T-helper 1 cell treated with Interleukin-12 subunit alpha and Interleukin-12 subunit beta and Interleukin-4 antibody, amounts not matched to agents 30 μg/mL and 1 μg/mL, for 36 hours (primary cell): ENCODE results near the gene THADA.
A peak's percentile ranks its signal among the peaks of the same experiment; 100 is the strongest.
"Not testable (repeated sequence)": the region's sequence is repeated elsewhere in the genome, so short reads cannot be mapped to it uniquely, and the experiment has no call there.

Experiments
- H3K27ac Mint-ChIP-seq: one replicate; pipeline ENCODE4 v1.8.0; 2021; ENCODE audit warnings: mild to moderate bottlenecking, mixed read lengths
- H3K27me3 Mint-ChIP-seq: one replicate; pipeline ENCODE4 v1.8.0; 2021; ENCODE audit warnings: low read depth, mixed read lengths
- H3K36me3 Mint-ChIP-seq: one replicate; pipeline ENCODE4 v1.8.0; 2021; ENCODE audit warnings: low read depth, mixed read lengths
- H3K4me1 Mint-ChIP-seq: one replicate; pipeline ENCODE4 v1.8.0; 2021; ENCODE audit warnings: low read depth, mixed read lengths
- H3K4me3 Mint-ChIP-seq: one replicate; pipeline ENCODE4 v1.8.0; 2021; ENCODE audit warnings: mild to moderate bottlenecking, moderate library complexity, mixed read lengths
- H3K9me3 Mint-ChIP-seq: one replicate; pipeline ENCODE4 v1.8.0; 2021; ENCODE audit warnings: mixed read lengths

THADA gene

DNA sequence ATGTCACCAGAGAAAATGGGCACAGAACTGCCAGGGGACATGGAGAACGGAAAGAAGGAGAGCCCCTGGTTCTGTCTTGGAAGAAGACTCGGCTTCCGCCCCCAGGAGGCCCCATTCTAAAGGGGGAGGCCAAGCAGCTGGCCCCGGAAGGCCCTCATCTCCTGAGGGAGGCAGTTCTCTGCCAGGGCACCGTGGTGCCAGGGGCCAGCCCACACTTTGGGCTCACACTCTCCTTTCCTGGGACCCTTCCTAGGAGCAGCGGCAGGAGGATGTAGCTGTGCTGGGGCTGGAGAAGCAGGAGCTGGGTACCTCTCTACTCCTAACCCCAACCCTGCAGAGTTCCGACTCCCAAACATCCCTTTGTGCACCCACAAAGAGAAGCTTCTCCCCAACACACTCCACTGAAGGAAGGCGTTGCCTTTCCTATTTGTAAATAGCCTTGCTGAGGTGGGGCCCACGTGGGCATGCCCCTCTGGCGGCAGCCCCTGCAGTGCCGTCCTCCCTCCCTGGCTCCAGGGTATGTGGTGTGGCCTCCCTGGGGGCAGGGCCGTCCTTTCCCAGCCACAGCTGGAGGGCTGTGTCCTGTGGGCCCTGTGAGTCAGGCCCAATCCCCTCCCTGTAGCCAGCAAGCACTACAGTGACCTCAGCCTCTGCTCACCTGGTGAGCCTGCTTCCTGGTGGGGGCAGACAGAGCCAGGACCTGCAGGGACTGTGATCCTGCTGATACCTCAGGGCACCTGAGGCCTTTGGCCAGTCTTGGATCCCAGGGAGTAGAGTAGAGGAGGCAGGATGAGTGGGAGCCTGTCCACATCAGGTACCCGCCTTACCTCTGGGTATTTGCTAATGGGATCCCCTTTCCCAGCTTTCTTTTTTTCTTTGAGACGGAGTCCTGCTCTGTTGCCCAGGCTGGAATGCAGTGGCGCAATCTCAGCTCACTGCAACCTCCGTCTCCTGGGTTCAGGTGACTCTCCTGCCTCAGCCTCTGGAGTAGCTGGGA is 396.0 kb downstream of the THADA start:
- Mint-ChIP-seq H3K36me3 (peaks cover 6% of the 10 kb centered on the region), H3K27me3 (no peaks in the 10 kb centered on the region), H3K4me1 (peaks cover 32% of the 10 kb centered on the region), H3K27ac (no peak overlapping the region), H3K9me3 (peaks cover 3% of the 10 kb centered on the region), H3K4me3 (no peak overlapping the region)

DNA sequence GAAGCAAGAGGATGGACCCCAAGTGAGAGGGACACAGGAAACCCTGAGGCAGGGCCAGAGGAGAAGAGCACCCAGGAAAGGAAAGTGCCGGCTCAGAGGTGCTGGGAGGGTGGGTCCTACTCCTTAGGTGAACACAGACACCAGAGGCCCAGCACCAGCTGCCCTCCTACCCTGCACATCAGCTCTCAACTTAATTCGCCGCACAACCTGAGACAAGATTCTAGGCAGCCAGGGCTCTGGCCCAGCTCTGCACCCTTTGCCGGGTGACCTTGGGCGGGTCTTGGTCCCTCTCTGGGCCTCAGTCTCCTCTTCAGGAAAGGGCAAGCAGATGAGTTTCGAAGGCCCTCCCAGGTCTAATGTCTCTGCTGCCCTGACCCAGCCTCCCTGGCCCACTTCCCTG is 397.6 kb downstream of the THADA start:
- Mint-ChIP-seq H3K27ac (peak overlapping the region; percentile 36), H3K36me3 (peaks cover 6% of the 10 kb centered on the region), H3K4me3 (no peak overlapping the region), H3K9me3 (peaks cover 3% of the 10 kb centered on the region), H3K27me3 (no peaks in the 10 kb centered on the region), H3K4me1 (peaks cover 47% of the 10 kb centered on the region)

DNA sequence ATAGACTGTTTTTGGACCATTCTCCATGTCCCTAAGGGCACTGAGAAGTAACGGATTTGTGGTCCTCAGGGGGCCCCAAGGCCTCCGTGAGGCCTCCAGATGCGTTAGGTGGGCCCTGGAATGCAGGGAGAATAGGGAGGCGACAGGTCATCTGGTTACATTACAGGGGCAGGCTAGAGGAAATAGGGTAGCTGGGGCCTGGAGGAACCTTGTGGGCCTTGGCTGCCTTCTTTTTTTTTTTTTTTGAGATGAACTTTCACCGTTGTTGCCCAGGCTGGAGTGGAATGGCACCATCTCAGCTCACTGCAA is 398.3 kb downstream of the THADA start:
- Mint-ChIP-seq H3K36me3 (peaks cover 6% of the 10 kb centered on the region), H3K4me3 (no peak overlapping the region), H3K9me3 (peaks cover 3% of the 10 kb centered on the region), H3K27me3 (no peaks in the 10 kb centered on the region), H3K27ac (peak overlapping the region; percentile 91), H3K4me1 (peaks cover 51% of the 10 kb centered on the region)

DNA sequence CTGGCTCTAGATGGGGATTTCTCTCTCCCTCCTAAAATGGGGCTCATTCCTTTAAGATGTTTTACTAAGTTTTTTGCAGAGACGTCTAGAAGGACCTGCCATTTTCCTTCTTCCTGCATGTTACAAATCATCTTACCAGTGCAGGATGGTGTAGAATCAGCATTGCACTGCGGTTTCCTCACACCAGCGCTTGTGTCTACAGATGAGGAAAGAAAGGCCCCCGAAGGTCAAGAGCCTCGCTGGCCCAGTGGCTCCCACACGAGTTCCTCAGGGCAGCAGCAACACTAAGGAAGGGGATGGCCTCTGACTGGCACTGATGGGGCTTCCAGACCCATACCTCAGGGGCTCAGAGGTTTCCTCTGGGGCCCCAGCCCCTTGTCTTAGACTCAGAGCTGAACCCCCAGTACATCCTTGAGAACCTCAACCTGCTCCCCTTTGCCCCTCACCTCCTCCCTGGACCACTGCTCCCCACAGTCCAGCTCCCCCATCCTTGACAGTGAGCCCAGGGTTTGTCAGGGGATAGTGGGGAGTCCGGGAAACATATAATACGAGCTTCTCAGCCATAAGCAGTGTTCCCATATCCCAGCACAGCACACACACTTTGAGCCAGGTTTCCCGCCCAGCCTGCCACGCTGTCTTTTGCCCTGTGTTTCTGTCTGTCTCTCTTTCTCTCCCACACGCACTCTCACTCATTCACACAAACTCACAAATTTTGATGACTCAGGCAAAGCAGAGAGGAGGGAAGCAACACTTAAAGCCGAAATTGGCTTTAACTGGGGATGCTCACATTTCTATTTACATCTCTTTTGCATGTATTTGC is 398.9 kb downstream of the THADA start:
- H3K9me3 Mint-ChIP-seq: peaks cover 3% of the 10 kb centered on the region
- no peaks in the 10 kb centered on the region for H3K27me3 Mint-ChIP-seq
- peaks cover 52% of the 10 kb centered on the region for H3K4me1 Mint-ChIP-seq
- peak overlapping the region; percentile 91 for H3K27ac Mint-ChIP-seq
- H3K36me3 Mint-ChIP-seq: peaks cover 5% of the 10 kb centered on the region
- peak overlapping the region; percentile 75 for H3K4me3 Mint-ChIP-seq

DNA sequence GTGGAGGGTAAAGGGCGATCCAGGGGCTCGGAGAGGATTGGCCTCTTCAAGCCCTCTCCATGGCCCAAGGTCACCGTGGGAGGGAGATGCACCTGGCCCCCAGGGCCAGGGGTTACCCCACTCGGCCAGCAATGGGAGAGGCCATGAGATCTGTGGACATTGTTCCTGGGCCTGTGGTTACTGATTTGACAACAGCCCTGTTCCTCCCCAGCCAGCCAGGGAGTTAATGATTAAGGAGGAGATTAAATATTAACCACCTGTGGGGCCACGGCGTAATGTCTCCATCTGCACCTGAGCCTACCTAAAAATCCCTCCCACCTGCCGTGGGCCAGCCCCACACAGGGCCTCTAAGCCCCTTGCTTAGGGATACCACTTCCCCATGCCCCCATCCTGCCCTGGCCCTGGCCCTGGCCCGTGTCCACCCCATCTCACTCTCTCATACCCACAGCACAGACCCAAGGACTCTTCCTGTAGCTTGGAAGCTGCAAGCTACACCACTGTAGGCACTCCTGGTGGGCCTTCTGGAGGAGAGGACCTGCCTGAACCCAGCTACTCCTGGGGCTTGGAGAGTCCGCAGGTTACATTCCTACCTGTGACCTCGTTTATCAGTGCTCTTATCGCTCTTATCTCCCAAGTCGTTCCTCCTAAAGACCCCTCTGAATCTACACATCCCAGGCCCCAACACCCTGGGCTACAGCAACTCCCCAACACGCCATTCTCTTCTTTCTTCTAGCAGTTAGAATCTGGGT is 401.5 kb downstream of the THADA start:
- Mint-ChIP-seq H3K4me1 (peaks cover 49% of the 10 kb centered on the region), H3K27me3 (no peaks in the 10 kb centered on the region), H3K27ac (peak overlapping the region; percentile 97), H3K36me3 (peaks cover 5% of the 10 kb centered on the region), H3K9me3 (peaks cover 3% of the 10 kb centered on the region), H3K4me3 (peak overlapping the region; percentile 83)

DNA sequence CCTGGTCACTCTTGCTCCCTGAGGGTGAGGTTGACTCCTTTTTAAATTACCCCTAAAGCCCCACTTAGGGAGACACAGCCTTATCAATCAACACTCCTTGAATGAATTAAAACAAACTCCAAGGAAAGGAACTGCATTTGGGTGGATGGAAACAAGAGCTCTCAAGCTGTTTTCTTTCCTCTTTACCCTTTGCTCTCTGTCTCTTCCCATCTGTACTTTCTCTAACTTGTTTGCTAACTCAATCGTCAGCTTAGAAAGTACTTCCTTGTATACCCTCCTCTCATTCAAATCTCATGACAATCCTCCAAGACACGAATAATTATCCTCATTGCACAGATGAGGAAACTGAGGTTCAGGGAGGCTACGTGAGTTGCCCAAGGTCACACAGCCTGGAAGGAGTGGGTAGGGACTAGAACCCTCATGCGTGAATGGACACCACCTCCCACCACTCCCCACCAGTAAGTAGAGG is 402.2 kb downstream of the THADA start:
- H3K27me3 Mint-ChIP-seq: no peaks in the 10 kb centered on the region
- H3K36me3 Mint-ChIP-seq: peaks cover 5% of the 10 kb centered on the region
- no peak overlapping the region for H3K4me3 Mint-ChIP-seq
- peak overlapping the region; percentile 97 for H3K27ac Mint-ChIP-seq
- peaks cover 3% of the 10 kb centered on the region for H3K9me3 Mint-ChIP-seq
- peaks cover 49% of the 10 kb centered on the region for H3K4me1 Mint-ChIP-seq

DNA sequence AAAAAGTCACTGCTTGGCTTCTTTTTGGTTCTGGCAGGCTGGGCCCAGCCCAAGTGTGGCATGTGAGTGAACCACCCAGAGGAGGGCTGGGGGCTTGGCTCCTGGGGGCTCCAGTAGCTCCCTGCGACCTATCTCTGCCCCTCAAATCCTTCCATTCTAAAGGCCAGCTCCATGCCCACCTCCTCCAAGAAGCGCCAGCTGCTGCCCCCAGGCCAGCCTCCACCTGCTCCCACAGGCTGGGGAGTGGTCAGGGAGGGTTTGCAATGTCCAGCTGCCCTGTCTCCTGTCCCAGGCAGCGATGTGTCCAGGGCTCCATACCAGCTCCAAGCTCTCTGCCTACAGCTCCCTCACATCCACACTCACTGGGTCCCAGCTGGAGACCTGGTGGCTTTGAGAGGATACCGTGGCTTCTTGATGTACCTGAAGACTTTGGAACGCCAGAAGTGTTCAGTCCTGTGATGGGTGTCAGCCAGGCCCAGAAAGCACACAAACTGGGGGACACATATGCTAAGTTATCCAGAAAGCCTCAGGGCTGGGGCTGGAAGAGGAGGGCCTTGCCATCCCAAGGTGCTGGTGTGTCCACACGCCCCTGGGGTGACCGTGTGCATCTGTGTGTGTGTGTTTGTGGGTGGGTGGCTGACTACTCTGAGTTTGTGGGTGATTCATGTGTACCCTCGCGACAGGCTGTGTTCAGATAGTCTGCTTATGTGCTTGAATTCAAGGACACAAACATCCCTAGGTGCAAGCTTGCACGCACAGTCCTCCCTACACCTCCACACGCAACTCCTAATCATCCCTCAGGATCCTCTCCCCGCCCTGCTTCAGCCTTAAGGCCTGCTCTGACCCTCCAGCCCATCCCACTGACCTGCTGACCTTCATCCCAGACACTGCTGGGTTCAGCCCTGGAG is 402.8 kb downstream of the THADA start:
- Mint-ChIP-seq H3K4me1 (peaks cover 49% of the 10 kb centered on the region), H3K9me3 (peaks cover 3% of the 10 kb centered on the region), H3K27me3 (no peaks in the 10 kb centered on the region), H3K27ac (peak overlapping the region; percentile 97), H3K4me3 (no peak overlapping the region), H3K36me3 (peaks cover 5% of the 10 kb centered on the region)

DNA sequence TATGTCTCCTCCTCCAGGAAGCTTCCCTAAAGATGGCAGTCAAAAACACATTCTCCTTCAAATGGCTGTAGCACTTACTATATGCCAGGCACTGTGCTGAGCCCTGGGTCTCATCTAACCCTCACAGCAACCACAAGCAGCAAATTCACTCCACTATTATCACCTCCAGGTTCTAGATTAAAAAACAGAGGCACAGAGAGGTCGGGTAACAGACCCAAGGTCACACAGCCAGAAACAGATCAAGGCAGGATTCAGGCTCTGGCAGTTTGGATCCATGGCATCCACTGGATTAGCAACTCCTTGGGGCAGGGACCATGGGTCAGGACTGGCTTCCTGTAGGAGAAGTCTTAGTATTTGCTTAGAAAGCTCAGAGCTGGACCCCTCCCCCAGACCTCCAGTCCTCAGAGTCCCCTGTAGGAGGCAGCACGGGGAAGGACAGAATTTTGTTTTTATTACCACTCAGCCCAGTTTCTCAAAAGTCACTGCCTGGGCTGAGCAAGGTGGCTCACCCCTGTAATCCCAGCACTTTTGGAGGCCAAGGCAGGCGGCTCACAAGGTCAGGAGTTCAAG is 403.8 kb downstream of the THADA start:
- Mint-ChIP-seq H3K9me3 (peaks cover 3% of the 10 kb centered on the region), H3K4me1 (peaks cover 46% of the 10 kb centered on the region), H3K36me3 (peaks cover 5% of the 10 kb centered on the region), H3K27ac (peak overlapping the region; percentile 45), H3K27me3 (no peaks in the 10 kb centered on the region), H3K4me3 (no peak overlapping the region)

DNA sequence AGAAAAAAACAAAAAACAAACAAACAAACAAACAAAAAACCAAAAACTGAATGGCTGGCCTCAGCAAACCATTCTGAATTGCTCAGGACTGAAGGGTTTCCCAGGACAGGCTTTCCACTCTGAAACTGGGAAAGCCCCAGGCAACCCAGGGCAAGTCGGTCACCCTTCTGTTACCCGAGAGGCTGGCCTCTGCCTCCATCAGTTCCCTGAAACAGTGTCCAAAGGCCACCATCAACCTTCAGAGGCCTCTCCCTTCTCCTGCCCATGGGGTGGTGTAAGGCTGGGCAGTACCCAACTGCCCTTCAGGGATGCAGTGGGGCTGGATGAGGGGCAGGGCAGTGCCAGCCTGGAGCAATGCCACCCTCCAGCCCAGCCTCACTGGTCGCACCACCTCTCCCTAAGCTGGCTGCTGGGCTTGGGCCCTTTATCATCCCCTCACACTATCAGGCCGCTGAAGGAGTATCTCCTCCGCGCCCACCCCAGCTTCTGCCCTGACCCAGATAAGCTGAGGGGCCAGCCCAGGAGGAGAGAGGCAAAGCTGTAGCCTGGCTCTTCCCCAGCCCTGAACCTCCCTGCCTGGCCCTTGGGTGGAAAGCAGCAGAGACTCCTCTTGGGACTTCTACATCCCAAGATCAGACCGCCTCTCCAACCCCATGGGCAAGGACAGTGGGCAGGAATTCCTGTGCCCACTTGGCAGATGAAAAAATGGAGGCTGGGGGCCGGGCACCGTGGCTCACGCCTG is 405.4 kb downstream of the THADA start:
- H3K4me1 Mint-ChIP-seq: peaks cover 42% of the 10 kb centered on the region
- no peak overlapping the region for H3K27ac Mint-ChIP-seq
- no peak overlapping the region for H3K4me3 Mint-ChIP-seq
- no peaks in the 10 kb centered on the region for H3K9me3 Mint-ChIP-seq
- no peaks in the 10 kb centered on the region for H3K27me3 Mint-ChIP-seq
- no peaks in the 10 kb centered on the region for H3K36me3 Mint-ChIP-seq

DNA sequence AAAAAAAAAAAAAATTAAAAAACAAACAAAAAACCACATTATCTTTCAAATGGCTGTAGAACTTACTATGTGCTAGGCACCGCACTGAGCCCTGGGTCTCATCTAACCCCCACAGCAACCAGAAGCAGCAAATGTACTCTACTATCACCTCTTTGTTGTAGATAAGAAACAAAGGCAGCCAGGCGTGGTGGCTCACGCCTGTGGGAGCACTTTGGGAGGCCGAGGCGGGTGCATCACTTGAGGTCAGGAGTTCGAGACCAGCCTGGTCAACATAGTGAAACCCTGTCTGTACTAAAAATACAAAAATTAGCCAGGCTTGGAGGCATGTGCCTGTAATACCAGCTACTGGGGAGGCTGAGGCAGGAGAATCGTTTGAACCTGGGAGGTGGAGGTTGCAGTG is 406.0 kb downstream of the THADA start:
- H3K4me1 Mint-ChIP-seq: peaks cover 39% of the 10 kb centered on the region
- H3K4me3 Mint-ChIP-seq, H3K27me3 Mint-ChIP-seq, H3K27ac Mint-ChIP-seq, H3K9me3 Mint-ChIP-seq, H3K36me3 Mint-ChIP-seq: not testable (repeated sequence)

DNA sequence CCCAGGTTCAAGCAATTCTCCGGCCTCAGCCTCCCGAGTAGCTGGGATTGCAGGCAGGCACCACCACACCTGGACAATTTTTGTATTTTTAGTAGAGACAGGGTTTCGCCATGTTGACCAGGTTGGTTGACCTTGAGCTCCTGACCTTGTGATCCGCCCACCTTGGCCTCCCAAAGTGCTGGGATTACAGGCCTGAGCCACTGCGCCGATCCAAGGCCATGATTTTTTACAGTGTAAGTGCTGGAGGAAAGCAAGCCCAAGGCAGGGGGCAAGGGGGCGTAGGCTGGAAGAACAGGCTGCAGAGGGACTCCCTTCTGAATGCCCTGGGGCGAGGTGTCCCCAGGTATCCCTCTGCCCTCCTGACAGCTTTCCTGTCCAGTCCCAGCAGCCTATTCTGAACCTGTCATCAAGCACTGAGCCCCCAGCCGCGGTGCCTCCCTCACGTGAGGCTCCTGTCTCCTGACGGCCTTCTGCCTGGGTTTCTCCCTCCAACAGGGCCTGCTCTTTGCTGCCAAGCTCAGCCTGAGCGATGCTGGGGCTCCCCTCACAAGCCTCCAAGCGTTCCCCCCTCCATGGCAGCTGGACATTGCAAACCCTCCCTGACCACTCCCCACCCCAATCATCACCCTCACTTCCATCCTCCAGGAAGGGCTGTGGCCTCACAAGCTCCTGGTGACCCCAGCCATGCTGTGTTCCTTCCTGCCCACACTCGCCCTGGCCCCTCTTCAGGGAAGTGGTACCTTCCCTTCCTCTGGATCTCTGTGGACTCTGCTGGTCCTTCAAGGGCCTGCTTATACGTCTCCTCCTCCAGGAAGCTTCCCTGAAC is 407.1 kb downstream of the THADA start:
- peaks cover 34% of the 10 kb centered on the region for H3K4me1 Mint-ChIP-seq
- H3K36me3 Mint-ChIP-seq: peaks cover 1% of the 10 kb centered on the region

DNA sequence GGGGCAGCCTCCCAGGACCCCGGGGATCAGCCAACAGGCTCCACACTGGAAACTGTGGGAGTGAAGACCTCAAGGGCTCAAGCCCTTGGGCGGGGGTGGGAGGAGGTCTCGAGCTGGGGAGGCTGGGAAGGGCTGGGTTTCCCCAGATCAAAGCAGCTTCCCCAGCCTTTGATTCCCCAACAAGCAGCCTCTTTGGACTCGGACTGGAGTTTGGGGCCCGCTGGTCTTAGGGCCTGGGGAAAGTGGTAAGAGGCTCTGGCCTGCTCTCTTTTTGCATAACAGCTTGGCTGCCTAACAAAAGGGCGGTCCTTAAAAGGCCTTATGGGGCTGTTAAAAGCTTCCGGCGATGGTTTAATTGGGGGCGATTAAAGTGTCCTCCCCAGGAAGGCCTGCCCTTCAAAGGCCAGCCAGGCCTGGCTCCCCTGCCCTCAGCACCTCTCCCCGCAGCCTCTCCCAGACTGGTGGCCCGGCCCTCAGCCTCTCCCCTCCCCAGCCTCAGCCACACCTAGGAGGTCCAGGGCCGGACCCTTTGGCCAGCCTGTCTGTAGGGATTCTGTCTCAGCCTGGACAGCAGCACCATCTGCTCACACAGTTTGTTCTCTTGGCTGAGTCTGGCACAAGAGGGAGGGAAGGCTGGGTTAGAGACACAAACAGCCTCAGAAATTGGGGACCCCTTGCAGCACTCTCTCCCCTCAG is 409.0 kb downstream of the THADA start:
- H3K27ac Mint-ChIP-seq: no peak overlapping the region
- H3K36me3 Mint-ChIP-seq: peaks cover 1% of the 10 kb centered on the region
- peaks cover 21% of the 10 kb centered on the region for H3K4me1 Mint-ChIP-seq
- no peak overlapping the region for H3K4me3 Mint-ChIP-seq
- H3K27me3 Mint-ChIP-seq: no peaks in the 10 kb centered on the region
- no peaks in the 10 kb centered on the region for H3K9me3 Mint-ChIP-seq

More for the DNA sequence above, 407.1 kb downstream of the THADA start:
- no peaks in the 10 kb centered on the region for H3K27me3 Mint-ChIP-seq
- H3K27ac Mint-ChIP-seq: no peak overlapping the region
- H3K4me3 Mint-ChIP-seq: no peak overlapping the region
- H3K9me3 Mint-ChIP-seq: no peaks in the 10 kb centered on the region
